NB4 (cell line): Measurements from ENCODE around the gene BMP3.

ENCODE experiments used
- POLR2A ChIP-seq: IDR thresholded peaks from 2 replicates; pipeline ENCODE4 v1.6.1; 2011; ENCODE audit warnings: mild to moderate bottlenecking; ENCODE audit not compliant: insufficient read length; ENCODE audit errors: extremely low read depth
- TF ChIP-seq, protein P1 (sequence below): IDR thresholded peaks from one replicate; pipeline ENCODE4 v1.5.1; 2012; ENCODE audit warnings: low read depth, low read length

DNA sequence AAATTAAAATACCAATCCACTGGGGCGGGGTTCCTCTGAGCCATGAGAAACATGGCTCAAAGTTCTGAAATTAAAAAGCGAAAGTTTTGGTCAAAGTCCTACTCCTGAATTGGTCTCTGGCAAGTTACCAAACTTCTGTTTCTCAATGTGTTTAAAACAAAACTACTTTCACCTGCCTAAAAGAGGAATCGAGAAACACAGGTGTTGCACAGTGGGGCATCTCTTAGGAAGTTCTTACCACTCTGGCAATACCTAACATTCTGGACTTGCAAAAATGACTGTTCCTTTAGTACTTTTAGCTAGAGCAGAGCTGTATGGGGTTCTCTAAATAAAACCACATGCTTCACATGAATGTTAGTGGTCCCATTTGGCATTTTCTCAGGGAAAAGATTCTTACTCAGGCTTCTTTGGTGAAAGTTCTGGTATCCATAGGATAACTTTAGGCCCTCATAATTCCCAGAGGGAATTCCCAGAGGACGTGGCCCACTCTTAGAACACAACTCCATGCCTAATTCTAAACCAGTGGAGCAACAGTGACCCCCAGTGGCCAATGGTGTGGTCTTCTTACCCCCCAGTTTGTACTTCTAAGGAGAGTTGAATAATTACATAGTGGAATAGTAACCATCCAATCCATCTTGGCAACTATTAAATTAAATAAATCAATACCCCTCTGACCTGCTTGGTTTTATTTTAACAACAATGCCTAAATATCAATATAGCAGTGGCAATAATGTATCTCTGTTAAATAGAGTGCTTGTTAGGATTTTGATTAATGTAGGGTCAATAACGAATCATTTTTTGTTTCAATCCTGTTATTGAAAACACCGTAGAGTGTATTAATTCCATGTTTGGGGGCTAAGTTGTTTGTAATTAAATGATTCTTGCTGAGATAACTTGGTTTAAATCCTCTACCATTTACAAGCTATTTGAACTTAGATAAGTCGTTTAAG, 21.9 kb downstream of the BMP3 start:
- TF ChIP-seq, protein P1, sequence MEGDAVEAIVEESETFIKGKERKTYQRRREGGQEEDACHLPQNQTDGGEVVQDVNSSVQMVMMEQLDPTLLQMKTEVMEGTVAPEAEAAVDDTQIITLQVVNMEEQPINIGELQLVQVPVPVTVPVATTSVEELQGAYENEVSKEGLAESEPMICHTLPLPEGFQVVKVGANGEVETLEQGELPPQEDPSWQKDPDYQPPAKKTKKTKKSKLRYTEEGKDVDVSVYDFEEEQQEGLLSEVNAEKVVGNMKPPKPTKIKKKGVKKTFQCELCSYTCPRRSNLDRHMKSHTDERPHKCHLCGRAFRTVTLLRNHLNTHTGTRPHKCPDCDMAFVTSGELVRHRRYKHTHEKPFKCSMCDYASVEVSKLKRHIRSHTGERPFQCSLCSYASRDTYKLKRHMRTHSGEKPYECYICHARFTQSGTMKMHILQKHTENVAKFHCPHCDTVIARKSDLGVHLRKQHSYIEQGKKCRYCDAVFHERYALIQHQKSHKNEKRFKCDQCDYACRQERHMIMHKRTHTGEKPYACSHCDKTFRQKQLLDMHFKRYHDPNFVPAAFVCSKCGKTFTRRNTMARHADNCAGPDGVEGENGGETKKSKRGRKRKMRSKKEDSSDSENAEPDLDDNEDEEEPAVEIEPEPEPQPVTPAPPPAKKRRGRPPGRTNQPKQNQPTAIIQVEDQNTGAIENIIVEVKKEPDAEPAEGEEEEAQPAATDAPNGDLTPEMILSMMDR = peak; percentile 75
- TF ChIP-seq POLR2A = no peak
